Neutrophil (primary cell): Measurements from ENCODE around the gene GDPGP1.
"Not testable (repeated sequence)": the region's sequence is repeated elsewhere in the genome, so short reads cannot be mapped to it uniquely, and the experiment has no call there.

Experiments
- H3K27ac ChIP-seq: fragments of 200-600 bp; sonication (generic); 2 replicates; pipeline ENCODE4 v1.5.1; 2016; ENCODE audit warnings: mild to moderate bottlenecking, moderate library complexity
- H3K27me3 ChIP-seq: fragments of 200-600 bp; sonication (generic); 2 replicates; pipeline ENCODE4 v1.6.0; 2016; ENCODE audit warnings: mild to moderate bottlenecking
- H3K36me3 ChIP-seq: fragments of 200-600 bp; sonication (generic); 2 replicates; pipeline ENCODE4 v1.5.1; 2017
- H3K4me1 ChIP-seq, 2 experiments: fragments of 200-600 bp in 1 of 2; sonication (generic) in 1 of 2; 1 replicate in 1 of 2; 2 replicates in 1 of 2; pipeline versions ENCODE4 v1.5.1 to v1.6.1; 2013 to 2016; ENCODE audit warnings: low read depth in 1 of 2, low read length in 1 of 2, mild to moderate bottlenecking in 1 of 2, moderate library complexity in 1 of 2; ENCODE audit not compliant: control insufficient read depth in 1 of 2, insufficient read depth in 1 of 2
- H3K4me3 ChIP-seq, 2 experiments: fragments of 200-600 bp in 1 of 2; sonication (generic) in 1 of 2; 1 replicate in 1 of 2; 2 replicates in 1 of 2; pipeline ENCODE4 v1.5.1; 2013 to 2016; ENCODE audit warnings: low read depth in 1 of 2, low read length in 1 of 2, mild to moderate bottlenecking in 1 of 2, moderate library complexity in 1 of 2
- H3K9me3 ChIP-seq: fragments of 200-600 bp; sonication (generic); 2 replicates; pipeline ENCODE4 v1.5.1; 2016
- TF ChIP-seq, protein P1 (sequence below): fragments of 200-600 bp; sonication (generic); IDR thresholded peaks from 2 replicates; pipeline ENCODE4 v1.5.1; 2016; ENCODE audit warnings: antibody characterized with exemption

The GDPGP1 gene

DNA sequence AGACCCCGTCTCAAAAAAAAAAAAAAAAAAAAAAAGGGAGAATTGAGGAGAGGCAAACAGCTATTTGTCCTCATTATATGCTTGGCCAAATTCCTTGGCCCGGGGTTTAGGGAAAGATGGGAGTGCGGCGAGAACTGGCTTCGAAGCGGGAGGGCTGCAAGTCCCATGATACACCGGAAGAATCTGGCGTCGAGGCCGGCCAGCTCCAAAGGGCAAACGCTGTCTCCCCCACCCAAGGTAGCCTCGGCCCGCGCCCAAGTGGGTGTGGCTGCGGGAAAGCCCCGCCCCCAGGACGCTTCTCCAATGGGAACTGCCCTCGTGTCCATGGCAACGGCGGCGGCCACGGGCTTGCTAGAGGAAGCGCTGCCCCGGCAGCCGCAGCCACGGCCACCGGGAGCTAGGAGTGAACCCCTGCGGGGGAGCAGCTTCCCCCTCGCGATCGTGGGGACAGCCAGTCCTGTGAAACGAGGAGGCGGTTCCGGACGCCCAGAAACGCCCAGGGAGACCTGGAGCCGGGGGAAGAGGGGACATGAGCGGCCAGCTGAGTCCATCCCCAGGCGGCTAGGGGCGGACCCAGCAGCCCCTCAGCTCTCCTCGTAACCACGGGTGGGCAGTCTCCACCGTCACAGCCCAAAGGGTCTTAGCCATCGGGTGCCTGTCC is 15.3 kb downstream of the GDPGP1 start, which contains the start of gene TTLL13:
TSS of gene TTLL13 (plus strand) at position 354 of the 661 bp plus-strand sequence. CDS start 1,075 bp downstream, outside the sequence.
- H3K27me3 ChIP-seq: peaks cover 14% of the 10 kb centered on the region
- H3K4me1 ChIP-seq: peaks cover 4 to 10% of the 10 kb centered on the region in 2 experiments
- TF ChIP-seq, protein P1, sequence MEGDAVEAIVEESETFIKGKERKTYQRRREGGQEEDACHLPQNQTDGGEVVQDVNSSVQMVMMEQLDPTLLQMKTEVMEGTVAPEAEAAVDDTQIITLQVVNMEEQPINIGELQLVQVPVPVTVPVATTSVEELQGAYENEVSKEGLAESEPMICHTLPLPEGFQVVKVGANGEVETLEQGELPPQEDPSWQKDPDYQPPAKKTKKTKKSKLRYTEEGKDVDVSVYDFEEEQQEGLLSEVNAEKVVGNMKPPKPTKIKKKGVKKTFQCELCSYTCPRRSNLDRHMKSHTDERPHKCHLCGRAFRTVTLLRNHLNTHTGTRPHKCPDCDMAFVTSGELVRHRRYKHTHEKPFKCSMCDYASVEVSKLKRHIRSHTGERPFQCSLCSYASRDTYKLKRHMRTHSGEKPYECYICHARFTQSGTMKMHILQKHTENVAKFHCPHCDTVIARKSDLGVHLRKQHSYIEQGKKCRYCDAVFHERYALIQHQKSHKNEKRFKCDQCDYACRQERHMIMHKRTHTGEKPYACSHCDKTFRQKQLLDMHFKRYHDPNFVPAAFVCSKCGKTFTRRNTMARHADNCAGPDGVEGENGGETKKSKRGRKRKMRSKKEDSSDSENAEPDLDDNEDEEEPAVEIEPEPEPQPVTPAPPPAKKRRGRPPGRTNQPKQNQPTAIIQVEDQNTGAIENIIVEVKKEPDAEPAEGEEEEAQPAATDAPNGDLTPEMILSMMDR: no peak
- peak within 1 kb of the TSS; percentile 49 to 60 for H3K4me3 ChIP-seq
- no peak within 1 kb of the TSS for H3K27ac ChIP-seq
- H3K36me3 ChIP-seq: no peaks in the 10 kb centered on the region
- no peaks in the 10 kb centered on the region for H3K9me3 ChIP-seq

DNA sequence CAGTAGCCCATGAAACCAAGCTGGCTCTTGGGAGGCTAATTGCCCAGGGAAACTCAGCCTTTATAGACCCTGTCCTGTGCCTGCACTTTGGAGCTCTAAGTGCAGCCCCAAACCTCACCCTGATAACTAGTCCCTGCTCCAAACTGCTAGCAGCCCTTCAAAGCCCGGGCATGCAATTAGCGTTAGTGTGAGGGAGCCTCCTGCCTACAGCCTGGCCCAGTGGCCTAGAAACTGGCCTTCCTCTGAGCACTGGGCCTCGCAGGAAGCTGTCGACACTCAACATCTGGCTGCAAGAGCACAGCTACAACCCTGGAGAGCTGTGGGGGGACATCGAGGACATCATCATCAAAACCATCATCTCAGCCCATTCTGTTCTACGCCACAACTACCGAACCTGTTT is 23.8 kb downstream of the GDPGP1 start:
- TF ChIP-seq, protein P1: no peak
- Histone ChIP-seq H3K4me1 (no peaks in the 10 kb centered on the region), H3K27me3 (no peaks in the 10 kb centered on the region), H3K36me3 (no peaks in the 10 kb centered on the region), H3K27ac (no peak overlapping the region), H3K9me3 (no peaks in the 10 kb centered on the region), H3K4me3 (no peak overlapping the region)

DNA sequence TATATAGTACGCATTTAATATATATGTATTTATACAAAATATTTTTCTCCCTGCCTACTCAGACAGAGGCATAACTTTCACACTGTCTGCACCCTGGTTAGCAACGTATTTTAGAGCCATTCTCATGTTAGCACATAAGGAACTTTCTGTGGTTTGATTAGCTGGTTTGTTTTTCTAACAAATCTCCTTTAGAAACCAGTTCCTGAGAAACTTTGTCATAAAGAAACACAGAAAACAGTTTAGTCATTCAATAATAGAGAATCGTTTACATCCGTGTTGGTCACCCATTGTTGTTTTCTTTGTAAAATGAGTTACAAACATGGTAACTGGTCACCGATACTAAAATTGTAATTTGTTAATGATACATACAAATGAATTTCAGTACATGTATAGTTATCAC is 25.5 kb downstream of the GDPGP1 start:
- Histone ChIP-seq H3K36me3 (no peaks in the 10 kb centered on the region), H3K9me3 (no peaks in the 10 kb centered on the region), H3K4me1 (peaks cover 4% of the 10 kb centered on the region in 2 experiments), H3K4me3 (no peak overlapping the region), H3K27ac (no peak overlapping the region), H3K27me3 (no peaks in the 10 kb centered on the region)
- TF ChIP-seq, protein P1: no peak

DNA sequence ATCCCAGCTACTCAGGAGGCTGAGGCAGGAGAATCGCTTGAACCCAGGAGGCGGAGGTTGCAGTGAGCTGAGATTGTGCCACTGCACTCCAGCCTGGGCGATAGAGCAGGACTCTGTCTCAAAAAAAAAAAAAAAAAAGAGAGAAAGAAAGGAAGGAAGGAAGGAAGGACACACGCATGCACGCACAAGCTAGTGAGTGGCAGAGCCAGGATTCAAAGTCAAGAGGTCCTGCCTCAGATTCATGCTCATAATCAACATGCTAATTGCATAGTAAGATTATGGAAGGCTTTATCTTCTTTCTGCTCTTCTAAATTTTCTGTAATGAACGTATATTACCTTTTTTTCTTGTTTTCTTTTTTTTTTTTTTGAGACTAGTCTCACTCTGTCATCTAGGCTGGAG is 26.7 kb downstream of the GDPGP1 start:
- not testable (repeated sequence) for H3K27me3 ChIP-seq, H3K27ac ChIP-seq, H3K36me3 ChIP-seq, H3K4me3 ChIP-seq, H3K9me3 ChIP-seq
- H3K4me1 ChIP-seq: peaks cover 10 to 12% of the 10 kb centered on the region in 2 experiments

DNA sequence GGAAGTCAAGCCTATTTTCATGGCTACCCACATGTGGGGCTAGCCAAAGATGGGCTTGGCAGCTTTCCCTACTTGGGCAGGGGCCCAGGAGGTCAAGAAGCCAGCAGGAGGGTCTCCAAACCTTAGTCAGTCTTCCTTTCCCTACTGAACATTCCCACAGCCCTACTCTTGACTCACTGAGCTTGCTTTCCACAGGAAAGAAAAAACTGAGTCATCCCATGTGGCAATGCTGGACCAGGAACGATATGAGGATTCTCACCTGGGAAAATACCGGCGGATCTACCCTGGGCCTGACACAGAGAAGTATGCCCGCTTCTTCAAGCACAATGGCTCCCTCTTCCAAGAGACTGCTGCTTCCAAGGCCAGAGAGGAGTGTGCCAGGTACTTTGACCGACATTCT is 27.8 kb downstream of the GDPGP1 start:
- H3K9me3 ChIP-seq: no peaks in the 10 kb centered on the region
- H3K27ac ChIP-seq: no peak overlapping the region
- peaks cover 17 to 21% of the 10 kb centered on the region in 2 experiments for H3K4me1 ChIP-seq
- H3K27me3 ChIP-seq: no peaks in the 10 kb centered on the region
- no peaks in the 10 kb centered on the region for H3K36me3 ChIP-seq
- TF ChIP-seq, protein P1: no peak
- H3K4me3 ChIP-seq: no peak overlapping the region

DNA sequence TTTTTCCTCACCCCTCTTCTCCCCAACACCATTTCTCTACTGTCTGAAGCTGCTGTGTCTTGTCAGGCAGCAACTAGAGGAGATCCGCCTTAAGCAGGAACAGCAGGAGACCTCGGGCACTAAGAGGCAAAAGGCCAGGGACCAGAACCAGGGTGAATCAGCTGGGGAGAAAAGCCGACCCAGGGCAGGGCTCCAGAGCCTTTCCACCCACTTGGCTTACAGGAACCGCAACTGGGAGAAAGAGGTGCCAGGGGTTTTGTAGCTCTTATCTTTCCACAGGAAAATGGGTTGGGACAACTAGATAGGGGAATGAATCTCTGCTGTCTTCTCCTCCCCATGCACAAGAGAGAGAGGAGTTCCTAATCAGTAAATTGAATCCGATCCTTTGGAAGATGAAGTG is 28.4 kb downstream of the GDPGP1 start:
- H3K36me3 ChIP-seq: no peaks in the 10 kb centered on the region
- H3K4me3 ChIP-seq: no peak overlapping the region
- TF ChIP-seq, protein P1: no peak
- no peaks in the 10 kb centered on the region for H3K27me3 ChIP-seq
- H3K27ac ChIP-seq: no peak overlapping the region
- H3K9me3 ChIP-seq: no peaks in the 10 kb centered on the region
- H3K4me1 ChIP-seq: peaks cover 23 to 27% of the 10 kb centered on the region in 2 experiments
